ENCODE measurements around the gene PRDM16. TPM values are rescaled to one million over a fixed set of nuclear protein-coding genes. Genes with fewer than 3 reads are reported as not detected.

The PRDM16 gene
- total RNA-seq, 1 experiment from 2014 or later: 0.69 TPM

- DNase-seq: no peak
- H3K36me3 ChIP-seq (replicated peaks; ENCODE audit: control insufficient read depth, insufficient read depth, low read length): no peaks in the 10 kb centered on the region
- no peaks in the 10 kb centered on the region for H3K27me3 ChIP-seq (ENCODE audit: control insufficient read depth, insufficient read depth, low read length)
- no peak overlapping the region for H3K4me3 ChIP-seq (ENCODE audit: insufficient read depth, low read depth, low read length)
These were observed 302.1 kb downstream of the PRDM16 start for GRCh38 chr1:3370856-3371703.

- Histone ChIP-seq H3K4me3 (ENCODE audit: insufficient read depth, low read depth, low read length) (no peak overlapping the region), H3K27me3 (ENCODE audit: control insufficient read depth, insufficient read depth, low read length) (no peaks in the 10 kb centered on the region), H3K36me3 (replicated peaks; ENCODE audit: control insufficient read depth, insufficient read depth, low read length) (no peaks in the 10 kb centered on the region)
- DNase-seq: no peak
These were observed 303.3 kb downstream of the PRDM16 start for GRCh38 chr1:3372317-3372716.

GRCh38 chr1:3373175-3373574 is 304.2 kb downstream of the PRDM16 start:
- DNase-seq: no peak
- Histone ChIP-seq H3K27me3 (ENCODE audit: control insufficient read depth, insufficient read depth, low read length) (no peaks in the 10 kb centered on the region), H3K4me3 (ENCODE audit: insufficient read depth, low read depth, low read length) (no peak overlapping the region), H3K36me3 (replicated peaks; ENCODE audit: control insufficient read depth, insufficient read depth, low read length) (no peaks in the 10 kb centered on the region)

- H3K36me3 ChIP-seq (replicated peaks; ENCODE audit: control insufficient read depth, insufficient read depth, low read length): no peaks in the 10 kb centered on the region
- DNase-seq: no peak
- H3K4me3 ChIP-seq (ENCODE audit: insufficient read depth, low read depth, low read length): no peak overlapping the region
- no peaks in the 10 kb centered on the region for H3K27me3 ChIP-seq (ENCODE audit: control insufficient read depth, insufficient read depth, low read length)
These were observed 304.9 kb downstream of the PRDM16 start for GRCh38 chr1:3373700-3374405.

- H3K36me3 ChIP-seq (replicated peaks; ENCODE audit: control insufficient read depth, insufficient read depth, low read length): no peaks in the 10 kb centered on the region
- no peak for DNase-seq
- no peak overlapping the region for H3K4me3 ChIP-seq (ENCODE audit: insufficient read depth, low read depth, low read length)
- no peaks in the 10 kb centered on the region for H3K27me3 ChIP-seq (ENCODE audit: control insufficient read depth, insufficient read depth, low read length)
These were observed 306.2 kb downstream of the PRDM16 start for GRCh38 chr1:3375245-3375644.

- H3K27me3 ChIP-seq (ENCODE audit: control insufficient read depth, insufficient read depth, low read length): no peaks in the 10 kb centered on the region
- no peak overlapping the region for H3K4me3 ChIP-seq (ENCODE audit: insufficient read depth, low read depth, low read length)
- DNase-seq: no peak
- no peaks in the 10 kb centered on the region for H3K36me3 ChIP-seq (replicated peaks; ENCODE audit: control insufficient read depth, insufficient read depth, low read length)
These were observed 308.2 kb downstream of the PRDM16 start for GRCh38 chr1:3377166-3377565.

- no peak for DNase-seq
- H3K36me3 ChIP-seq (replicated peaks; ENCODE audit: control insufficient read depth, insufficient read depth, low read length): no peaks in the 10 kb centered on the region
- no peak overlapping the region for H3K4me3 ChIP-seq (ENCODE audit: insufficient read depth, low read depth, low read length)
- no peaks in the 10 kb centered on the region for H3K27me3 ChIP-seq (ENCODE audit: control insufficient read depth, insufficient read depth, low read length)
These were observed 308.7 kb downstream of the PRDM16 start for GRCh38 chr1:3377604-3378279.

GRCh38 chr1:3378411-3379208 is 309.6 kb downstream of the PRDM16 start:
- no peak for DNase-seq
- H3K36me3 ChIP-seq (replicated peaks; ENCODE audit: control insufficient read depth, insufficient read depth, low read length): no peaks in the 10 kb centered on the region
- no peak overlapping the region for H3K4me3 ChIP-seq (ENCODE audit: insufficient read depth, low read depth, low read length)
- H3K27me3 ChIP-seq (ENCODE audit: control insufficient read depth, insufficient read depth, low read length): no peaks in the 10 kb centered on the region

- Histone ChIP-seq H3K4me3 (ENCODE audit: insufficient read depth, low read depth, low read length) (no peak overlapping the region), H3K36me3 (replicated peaks; ENCODE audit: control insufficient read depth, insufficient read depth, low read length) (no peaks in the 10 kb centered on the region), H3K27me3 (ENCODE audit: control insufficient read depth, insufficient read depth, low read length) (no peaks in the 10 kb centered on the region)
- DNase-seq: no peak
These were observed 310.9 kb downstream of the PRDM16 start for GRCh38 chr1:3379934-3380333.

GRCh38 chr1:3380469-3380868 is 311.5 kb downstream of the PRDM16 start:
- Histone ChIP-seq H3K4me3 (ENCODE audit: insufficient read depth, low read depth, low read length) (no peak overlapping the region), H3K27me3 (ENCODE audit: control insufficient read depth, insufficient read depth, low read length) (no peaks in the 10 kb centered on the region), H3K36me3 (replicated peaks; ENCODE audit: control insufficient read depth, insufficient read depth, low read length) (no peaks in the 10 kb centered on the region)
- DNase-seq: no peak

GRCh38 chr1:3381901-3382300 is 312.9 kb downstream of the PRDM16 start:
- Histone ChIP-seq H3K36me3 (replicated peaks; ENCODE audit: control insufficient read depth, insufficient read depth, low read length) (no peaks in the 10 kb centered on the region), H3K4me3 (ENCODE audit: insufficient read depth, low read depth, low read length) (no peak overlapping the region), H3K27me3 (ENCODE audit: control insufficient read depth, insufficient read depth, low read length) (no peaks in the 10 kb centered on the region)
- DNase-seq: no peak

- no peaks in the 10 kb centered on the region for H3K27me3 ChIP-seq (ENCODE audit: control insufficient read depth, insufficient read depth, low read length)
- no peak for DNase-seq
- no peaks in the 10 kb centered on the region for H3K36me3 ChIP-seq (replicated peaks; ENCODE audit: control insufficient read depth, insufficient read depth, low read length)
- H3K4me3 ChIP-seq (ENCODE audit: insufficient read depth, low read depth, low read length): no peak overlapping the region
These were observed 313.5 kb downstream of the PRDM16 start for GRCh38 chr1:3382326-3383057.

GRCh38 chr1:3383679-3384078 is 314.7 kb downstream of the PRDM16 start:
- H3K4me3 ChIP-seq (ENCODE audit: insufficient read depth, low read depth, low read length): no peak overlapping the region

GRCh38 chr1:3384407-3384806 is 315.4 kb downstream of the PRDM16 start:
- Histone ChIP-seq H3K27me3 (ENCODE audit: control insufficient read depth, insufficient read depth, low read length) (no peaks in the 10 kb centered on the region), H3K36me3 (replicated peaks; ENCODE audit: control insufficient read depth, insufficient read depth, low read length) (no peaks in the 10 kb centered on the region), H3K4me3 (ENCODE audit: insufficient read depth, low read depth, low read length) (no peak overlapping the region)
- no peak for DNase-seq

More at GRCh38 chr1:3383679-3384078, 314.7 kb downstream of the PRDM16 start:
- no peak for DNase-seq
- Histone ChIP-seq H3K36me3 (replicated peaks; ENCODE audit: control insufficient read depth, insufficient read depth, low read length) (no peaks in the 10 kb centered on the region), H3K27me3 (ENCODE audit: control insufficient read depth, insufficient read depth, low read length) (no peaks in the 10 kb centered on the region)

Measured in H7 (cell line).